Hematopoietic multipotent progenitor cell treated with erythropoietin and hydrocortisone succinate and interleukin-3 and kit ligand, for 17 days (in vitro differentiated cells): ENCODE measurements around the gene SMIM43.
"Not testable (repeated sequence)": the region's sequence is repeated elsewhere in the genome, so short reads cannot be mapped to it uniquely, and the experiment has no call there.

Experiments used
- DNase-seq: peaks from one replicate; pipeline ENCODE4 v3.0.0-alpha.2; 2015; ENCODE audit warnings: low spot score

Gene SMIM43

GRCh38 chr4:121783210-121783609 lies 18.2 kb upstream of the SMIM43 start:
- no peak for DNase-seq

- no peak for DNase-seq
Observed at GRCh38 chr4:121778991-121779628, 14.1 kb upstream of the SMIM43 start.

DNA sequence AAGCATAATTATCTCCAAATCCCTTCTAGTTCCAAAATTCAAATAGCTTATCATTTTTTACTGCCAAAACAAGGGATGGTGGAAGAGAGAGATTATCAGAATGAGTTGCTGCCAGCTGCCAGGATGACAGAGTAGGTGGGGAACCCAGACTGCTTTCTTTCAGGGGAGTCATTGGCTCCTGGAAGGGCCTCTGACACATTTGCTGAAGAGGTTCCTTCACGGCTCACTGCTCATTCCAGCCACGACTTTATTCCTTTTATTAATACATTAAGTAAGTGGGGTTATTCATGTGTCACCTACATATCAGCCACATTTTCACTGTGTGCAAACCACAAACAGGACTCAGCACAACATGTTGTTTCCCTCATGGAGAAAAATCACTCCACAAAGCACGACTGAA lies 12.7 kb upstream of the SMIM43 start:
- DNase-seq = no peak

- no peak for DNase-seq
Observed at GRCh38 chr4:121776610-121777401, 11.8 kb upstream of the SMIM43 start.

GRCh38 chr4:121773883-121774282 lies 8.9 kb upstream of the SMIM43 start:
- no peak for DNase-seq

- no peak for DNase-seq
Observed at GRCh38 chr4:121771869-121772268, 6.9 kb upstream of the SMIM43 start.

- no peak for DNase-seq
Observed at GRCh38 chr4:121769341-121769740, 4.4 kb upstream of the SMIM43 start.

GRCh38 chr4:121767166-121767565 lies 2.2 kb upstream of the SMIM43 start:
- DNase-seq = no peak

GRCh38 chr4:121765971-121766538 lies 1.1 kb upstream of the SMIM43 start:
- no peak for DNase-seq

DNA sequence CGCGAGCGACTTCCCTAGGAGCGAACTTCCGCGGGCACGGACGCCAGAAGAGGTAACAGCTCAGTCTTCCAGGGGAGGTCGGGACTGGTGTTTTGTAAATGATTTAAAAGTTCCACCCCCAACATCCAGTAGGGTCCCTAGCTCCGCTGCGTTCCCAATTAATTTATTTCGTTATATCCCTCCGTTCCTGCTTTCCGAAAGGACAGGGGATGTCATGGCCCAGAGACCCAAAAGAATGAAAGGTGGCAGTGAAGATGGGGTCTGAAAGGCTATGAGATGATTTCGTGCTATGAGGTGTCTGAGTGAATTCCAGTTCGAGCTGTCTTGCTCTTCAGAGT lies 373 bp upstream of the SMIM43 start:
- DNase-seq = no peak

- DNase-seq = no peak
Observed at GRCh38 chr4:121764303-121764701, 662 bp downstream of the SMIM43 start.

GRCh38 chr4:121760205-121760604 lies 4.8 kb downstream of the SMIM43 start:
- DNase-seq = no peak

DNA sequence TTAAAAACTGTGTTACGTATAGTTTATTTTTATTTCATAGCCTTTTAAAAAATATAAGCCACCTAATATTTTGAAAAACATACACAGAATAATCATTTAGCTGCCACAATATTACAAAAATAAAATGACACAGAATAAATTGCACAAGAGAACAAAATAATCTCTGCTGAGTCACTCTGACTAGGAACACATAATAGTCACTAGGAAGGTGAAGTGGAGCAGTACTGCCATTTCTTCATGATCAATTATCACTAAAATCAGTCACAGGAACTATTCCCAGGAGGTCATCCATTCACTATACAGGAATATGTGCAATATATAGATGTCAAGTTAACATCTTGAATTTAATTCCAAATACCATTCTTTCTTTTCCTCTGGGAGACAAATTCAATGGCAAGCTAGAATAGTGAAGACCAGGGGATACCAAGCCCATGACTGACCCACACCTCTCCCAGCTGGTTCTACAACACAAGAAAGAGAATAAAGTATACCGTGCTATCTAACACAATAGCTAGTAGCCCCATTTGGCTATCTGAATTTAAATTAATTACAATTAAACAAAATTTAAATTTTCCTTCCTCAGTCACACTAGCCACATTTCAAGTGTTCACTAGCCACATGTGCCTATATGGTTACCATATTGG lies 5.9 kb downstream of the SMIM43 start:
- no peak for DNase-seq

GRCh38 chr4:121752142-121752541 lies 12.8 kb downstream of the SMIM43 start:
- DNase-seq = not testable (repeated sequence)

GRCh38 chr4:121749225-121749624 lies 15.7 kb downstream of the SMIM43 start:
- DNase-seq = no peak

- no peak for DNase-seq
Observed at GRCh38 chr4:121742794-121743193, 22.2 kb downstream of the SMIM43 start.

DNA sequence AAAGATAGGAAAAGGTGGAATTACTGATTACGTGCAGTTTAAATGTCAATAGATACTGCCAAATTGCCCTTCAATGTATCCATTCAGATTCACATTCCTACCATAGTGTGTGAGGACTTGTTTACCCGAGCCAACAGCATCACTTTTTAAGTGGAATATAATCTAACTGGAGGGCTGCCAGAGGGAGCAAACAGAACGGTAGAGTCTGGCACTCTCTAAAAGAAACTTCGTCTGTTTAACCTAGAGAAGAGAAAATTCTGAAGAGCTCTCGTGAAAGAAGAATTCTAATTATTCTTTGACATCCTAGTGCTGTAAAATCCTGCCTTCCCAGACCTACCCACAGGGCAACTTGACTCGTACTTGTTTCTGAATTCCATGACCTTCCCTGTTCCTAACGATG lies 23.2 kb downstream of the SMIM43 start:
- DNase-seq = no peak

- no peak for DNase-seq
Observed at GRCh38 chr4:121740796-121741409, 24.1 kb downstream of the SMIM43 start.

GRCh38 chr4:121739575-121739974 lies 25.4 kb downstream of the SMIM43 start:
- no peak for DNase-seq

DNA sequence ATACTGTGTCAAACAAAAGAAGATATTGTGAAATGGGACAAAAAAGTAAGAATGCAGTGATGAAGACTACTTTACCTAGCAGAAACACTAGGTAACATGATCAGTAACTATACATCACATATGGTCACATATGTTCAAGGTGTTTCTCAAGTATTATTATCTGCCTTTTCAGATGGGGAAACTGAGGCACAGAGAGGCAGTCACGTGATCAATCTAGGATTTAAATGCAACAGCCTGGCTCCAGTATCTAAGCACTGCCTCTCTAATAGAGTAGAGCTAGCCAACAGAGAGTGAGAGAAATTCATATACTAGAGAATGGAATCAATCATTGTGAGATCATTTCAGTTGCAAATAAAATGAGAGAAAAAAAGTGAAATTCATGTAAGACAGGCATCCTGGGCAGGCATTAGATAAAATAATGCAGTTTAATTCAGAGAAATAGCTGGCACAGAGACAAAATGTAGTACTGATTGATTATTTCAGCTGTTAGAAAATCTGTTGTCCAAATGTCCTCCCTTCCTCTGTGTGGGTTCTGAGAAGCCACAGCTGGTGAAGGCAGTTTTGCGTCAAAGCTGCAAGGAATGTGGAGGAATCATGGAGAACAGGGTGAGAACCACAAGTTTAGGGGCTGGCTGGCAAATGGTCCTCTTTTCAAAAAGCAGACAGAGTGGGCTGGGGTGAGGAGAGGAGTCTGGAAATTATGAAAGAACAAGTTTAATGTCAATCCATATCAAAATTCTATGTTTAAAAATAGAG lies 26.0 kb downstream of the SMIM43 start:
- DNase-seq = no peak

GRCh38 chr4:121737846-121738554 lies 27.0 kb downstream of the SMIM43 start:
- DNase-seq = no peak
